ENCODE results near the gene MAD2L2.

Gene MAD2L2

DNA sequence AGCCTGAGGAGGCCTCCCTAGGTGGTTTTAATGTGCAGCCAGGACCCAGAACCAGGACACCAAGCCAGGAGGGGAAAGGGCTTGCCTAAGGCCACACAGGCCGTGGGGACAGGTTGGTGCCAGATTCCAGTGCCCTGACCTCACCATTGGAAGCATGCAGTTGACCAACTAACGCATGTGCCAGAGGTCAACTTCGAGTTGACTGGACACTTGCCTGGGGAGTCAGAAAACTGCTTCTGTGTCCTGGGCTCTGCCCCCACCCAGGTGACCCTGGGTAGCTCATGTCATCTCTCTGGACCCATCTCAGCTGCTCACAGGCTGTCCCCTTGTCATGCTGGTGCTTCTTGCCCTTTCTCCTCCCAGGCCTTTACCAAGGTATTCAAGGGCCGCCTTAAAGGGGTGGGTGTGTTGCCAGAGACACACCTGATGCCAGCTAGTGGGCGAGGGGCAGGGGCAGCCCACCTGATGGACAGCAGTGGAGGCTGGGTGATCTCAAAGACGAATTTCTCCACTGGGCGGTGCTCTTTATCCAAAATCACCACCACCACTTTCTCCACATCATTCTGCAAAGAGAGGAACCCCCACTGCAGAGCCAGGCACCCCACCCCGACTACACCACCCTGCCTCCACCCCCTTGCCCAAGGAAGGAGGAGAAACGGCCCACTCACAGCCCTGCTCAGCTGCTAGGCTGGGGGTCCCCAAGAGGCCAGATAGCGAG, 4.4 kb downstream of the MAD2L2 start:
- H3K36me3 ChIP-seq (ENCODE audit: insufficient read depth, low read length): peaks cover 20% of the 10 kb centered on the region
- H3K4me3 ChIP-seq (ENCODE audit: low read depth in 1 of 2, low read length in 2 of 2): no peak overlapping the region

DNA sequence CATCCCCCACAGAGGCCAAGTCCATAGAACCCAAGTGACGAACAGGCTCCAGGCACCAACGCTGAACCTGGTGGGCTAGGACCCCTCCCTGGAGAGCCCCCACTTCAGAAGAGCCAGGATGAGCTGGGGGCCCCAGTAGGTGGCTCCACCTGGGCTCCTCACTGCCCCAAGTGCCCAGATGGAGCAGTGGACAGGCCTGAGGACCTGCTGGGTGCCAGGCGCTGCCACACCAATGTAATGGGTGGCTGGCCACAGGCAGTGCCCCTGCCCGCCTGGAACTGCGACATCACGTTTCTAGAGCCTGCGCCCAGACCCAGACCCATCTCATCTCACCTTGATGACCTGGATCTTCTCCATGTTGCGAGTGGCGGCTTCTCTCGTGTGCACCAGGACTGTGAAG, 5.6 kb downstream of the MAD2L2 start:
- H3K36me3 ChIP-seq (ENCODE audit: insufficient read depth, low read length): peaks cover 20% of the 10 kb centered on the region
- no peak overlapping the region for H3K4me3 ChIP-seq (ENCODE audit: low read depth in 1 of 2, low read length in 2 of 2)
- no peaks in the 10 kb centered on the region for H3K9me3 ChIP-seq (ENCODE audit: low read length)
- no peak overlapping the region for H3K27ac ChIP-seq (ENCODE audit: low read depth, low read length)
- no peak overlapping the region for H3K9ac ChIP-seq (ENCODE audit: low read length)
- H3K27me3 ChIP-seq (ENCODE audit: control insufficient read depth in 1 of 2, insufficient read depth in 2 of 2, low read length in 2 of 2): no peaks in the 10 kb centered on the region
- H3K4me1 ChIP-seq (ENCODE audit: insufficient read depth, low read length): peaks cover 3% of the 10 kb centered on the region

More for the DNA sequence above, 4.4 kb downstream of the MAD2L2 start:
- H3K27me3 ChIP-seq (ENCODE audit: control insufficient read depth in 1 of 2, insufficient read depth in 2 of 2, low read length in 2 of 2): no peaks in the 10 kb centered on the region
- H3K27ac ChIP-seq (ENCODE audit: low read depth, low read length): no peak overlapping the region
- no peaks in the 10 kb centered on the region for H3K9me3 ChIP-seq (ENCODE audit: low read length)
- no peak overlapping the region for H3K9ac ChIP-seq (ENCODE audit: low read length)
- H3K4me1 ChIP-seq (ENCODE audit: insufficient read depth, low read length): peaks cover 4% of the 10 kb centered on the region

DNA sequence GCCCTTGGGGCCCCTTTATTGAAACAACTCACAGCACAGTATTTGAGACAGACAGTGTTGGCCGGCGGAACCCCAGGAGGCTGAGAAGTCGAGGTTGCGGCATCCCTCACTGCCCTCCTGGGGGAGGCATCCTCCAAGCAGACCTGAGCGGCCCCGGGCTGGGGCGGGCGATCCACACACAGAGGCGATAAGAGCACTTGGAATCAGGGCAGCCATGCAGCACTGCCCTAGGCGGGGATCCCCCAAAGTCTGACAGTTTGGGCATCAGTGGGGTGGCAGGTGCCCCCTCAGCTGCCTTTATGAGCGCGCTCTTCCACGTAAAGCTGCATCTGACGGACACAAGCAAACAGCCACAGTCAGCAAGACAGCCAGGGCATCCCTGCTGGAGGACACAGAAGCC, 6.5 kb downstream of the MAD2L2 start:
- H3K27ac ChIP-seq (ENCODE audit: low read depth, low read length): no peak overlapping the region
- no peaks in the 10 kb centered on the region for H3K27me3 ChIP-seq (ENCODE audit: control insufficient read depth in 1 of 2, insufficient read depth in 2 of 2, low read length in 2 of 2)
- H3K36me3 ChIP-seq (ENCODE audit: insufficient read depth, low read length): peaks cover 20% of the 10 kb centered on the region
- H3K9me3 ChIP-seq (ENCODE audit: low read length): no peaks in the 10 kb centered on the region
- H3K4me3 ChIP-seq (ENCODE audit: low read depth in 1 of 2, low read length in 2 of 2): no peak overlapping the region
- no peak overlapping the region for H3K9ac ChIP-seq (ENCODE audit: low read length)
- no peaks in the 10 kb centered on the region for H3K4me1 ChIP-seq (ENCODE audit: insufficient read depth, low read length)

DNA sequence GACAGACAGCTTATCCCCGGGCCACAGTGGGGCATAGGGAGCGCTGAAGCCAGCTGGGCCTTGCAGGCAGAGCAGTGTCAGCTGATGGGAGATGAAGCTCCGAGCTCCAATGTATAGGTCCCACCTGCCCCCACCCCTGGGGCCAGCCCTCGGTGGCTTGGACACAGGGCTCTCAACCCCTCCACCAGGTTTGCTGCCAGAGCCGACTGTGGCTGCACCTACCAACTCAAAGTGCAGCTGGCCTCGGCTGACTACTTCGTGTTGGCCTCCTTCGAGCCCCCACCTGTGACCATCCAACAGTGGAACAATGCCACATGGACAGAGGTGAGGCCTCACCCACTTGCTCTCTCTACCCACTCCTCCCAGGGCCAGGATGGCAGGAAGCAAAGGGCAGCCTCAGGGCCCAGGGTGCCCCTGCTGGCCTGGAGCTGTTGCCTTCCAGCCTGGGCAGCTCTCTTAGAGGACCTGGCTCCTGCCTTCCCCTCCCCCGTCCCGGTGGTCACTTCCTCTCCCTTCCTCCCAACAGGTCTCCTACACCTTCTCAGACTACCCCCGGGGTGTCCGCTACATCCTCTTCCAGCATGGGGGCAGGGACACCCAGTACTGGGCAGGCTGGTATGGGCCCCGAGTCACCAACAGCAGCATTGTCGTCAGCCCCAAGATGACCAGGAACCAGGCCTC, 7.7 kb downstream of the MAD2L2 start:
- no peak overlapping the region for H3K27ac ChIP-seq (ENCODE audit: low read depth, low read length)
- no peaks in the 10 kb centered on the region for H3K9me3 ChIP-seq (ENCODE audit: low read length)
- no peak overlapping the region for H3K9ac ChIP-seq (ENCODE audit: low read length)
- no peaks in the 10 kb centered on the region for H3K27me3 ChIP-seq (ENCODE audit: control insufficient read depth in 1 of 2, insufficient read depth in 2 of 2, low read length in 2 of 2)
- no peak overlapping the region for H3K4me3 ChIP-seq (ENCODE audit: low read depth in 1 of 2, low read length in 2 of 2)
- peaks cover 20% of the 10 kb centered on the region for H3K36me3 ChIP-seq (ENCODE audit: insufficient read depth, low read length)
- H3K4me1 ChIP-seq (ENCODE audit: insufficient read depth, low read length): no peaks in the 10 kb centered on the region

DNA sequence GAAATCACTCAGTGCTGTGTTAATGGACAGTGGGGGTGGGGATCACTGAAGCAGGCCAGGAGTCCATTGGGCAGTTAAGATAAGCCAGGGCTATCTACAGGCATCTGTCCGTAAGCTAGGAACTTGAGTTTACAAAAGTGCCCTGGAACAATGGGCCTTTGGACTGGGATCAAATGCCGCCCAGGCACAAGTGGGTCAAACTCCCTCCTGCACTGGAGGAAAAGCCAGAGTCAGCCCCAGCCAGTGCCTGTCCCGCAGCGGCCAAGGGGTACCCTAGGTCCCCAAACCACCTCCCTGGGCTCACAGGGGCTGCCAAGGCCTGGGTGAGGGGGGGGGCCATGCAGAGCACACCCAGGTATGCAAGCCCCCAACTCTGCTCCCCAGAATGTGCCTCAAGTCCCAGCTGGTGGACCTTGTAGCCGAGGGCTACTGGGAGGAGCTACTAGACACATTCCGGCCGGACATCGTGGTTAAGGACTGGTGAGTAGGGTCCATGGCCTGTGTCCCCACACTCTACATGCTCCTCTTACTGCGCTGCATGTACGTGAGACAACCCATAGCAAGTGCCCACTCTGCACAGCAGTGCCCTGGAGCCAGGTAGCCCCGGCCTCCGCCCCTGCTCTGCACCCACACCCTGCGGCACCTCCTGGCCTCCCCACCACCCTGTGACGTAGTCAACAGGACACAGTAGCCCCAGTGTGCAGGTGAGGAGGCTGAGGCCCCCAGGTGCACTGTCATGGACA, 9.2 kb downstream of the MAD2L2 start:
- H3K9me3 ChIP-seq (ENCODE audit: low read length): no peaks in the 10 kb centered on the region
- H3K27ac ChIP-seq (ENCODE audit: low read depth, low read length): no peak overlapping the region
- peaks cover 20% of the 10 kb centered on the region for H3K36me3 ChIP-seq (ENCODE audit: insufficient read depth, low read length)
- H3K4me1 ChIP-seq (ENCODE audit: insufficient read depth, low read length): no peaks in the 10 kb centered on the region
- H3K4me3 ChIP-seq (ENCODE audit: low read depth in 1 of 2, low read length in 2 of 2): no peak overlapping the region
- H3K9ac ChIP-seq (ENCODE audit: low read length): no peak overlapping the region
- no peaks in the 10 kb centered on the region for H3K27me3 ChIP-seq (ENCODE audit: control insufficient read depth in 1 of 2, insufficient read depth in 2 of 2, low read length in 2 of 2)

DNA sequence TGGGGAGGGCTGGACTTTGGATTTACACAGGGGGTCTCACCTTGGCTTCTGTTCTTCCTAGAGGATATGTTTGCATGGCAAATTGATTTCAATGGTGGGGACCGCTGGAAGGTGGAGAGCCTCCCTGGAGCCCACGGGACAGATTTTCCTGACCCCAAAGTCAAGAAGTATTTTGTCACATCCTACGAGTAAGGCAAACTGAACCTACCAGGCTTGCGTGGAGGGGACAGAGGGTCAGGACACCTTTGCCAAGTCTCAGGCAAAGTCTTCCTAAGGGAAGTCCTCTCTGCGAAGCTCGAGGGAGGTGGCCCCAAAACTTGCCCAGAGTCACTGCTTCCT, 9.8 kb downstream of the MAD2L2 start:
- H3K4me3 ChIP-seq (ENCODE audit: low read depth in 1 of 2, low read length in 2 of 2): no peak overlapping the region
- no peaks in the 10 kb centered on the region for H3K9me3 ChIP-seq (ENCODE audit: low read length)
- H3K36me3 ChIP-seq (ENCODE audit: insufficient read depth, low read length): peaks cover 19% of the 10 kb centered on the region
- no peak overlapping the region for H3K9ac ChIP-seq (ENCODE audit: low read length)
- H3K27me3 ChIP-seq (ENCODE audit: control insufficient read depth in 1 of 2, insufficient read depth in 2 of 2, low read length in 2 of 2): no peaks in the 10 kb centered on the region
- H3K27ac ChIP-seq (ENCODE audit: low read depth, low read length): no peak overlapping the region
- H3K4me1 ChIP-seq (ENCODE audit: insufficient read depth, low read length): no peaks in the 10 kb centered on the region

DNA sequence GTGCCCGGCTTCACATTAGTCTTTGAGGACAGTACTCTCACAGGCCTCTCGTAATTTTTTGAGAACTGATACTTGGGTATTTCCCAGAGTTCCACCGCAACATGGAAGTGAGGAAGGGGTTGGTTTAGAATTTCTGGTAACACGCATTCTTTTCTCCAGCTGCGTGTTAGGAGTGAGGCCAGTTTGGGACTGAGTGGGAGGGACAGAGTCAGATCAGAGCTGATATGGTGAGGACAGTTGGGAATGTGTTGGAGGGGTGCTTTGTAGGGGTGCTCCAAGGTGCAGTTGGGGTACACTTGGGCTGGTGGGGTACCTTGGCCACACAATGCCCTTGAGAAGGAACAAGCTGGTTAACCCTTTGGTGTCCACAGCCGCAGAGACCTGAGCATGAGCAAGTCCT, 10.2 kb downstream of the MAD2L2 start:
- no peak overlapping the region for H3K9ac ChIP-seq (ENCODE audit: low read length)
- H3K36me3 ChIP-seq (ENCODE audit: insufficient read depth, low read length): peaks cover 14% of the 10 kb centered on the region
- no peaks in the 10 kb centered on the region for H3K27me3 ChIP-seq (ENCODE audit: control insufficient read depth in 1 of 2, insufficient read depth in 2 of 2, low read length in 2 of 2)
- H3K27ac ChIP-seq (ENCODE audit: low read depth, low read length): no peak overlapping the region
- H3K4me1 ChIP-seq (ENCODE audit: insufficient read depth, low read length): no peaks in the 10 kb centered on the region
- H3K4me3 ChIP-seq (ENCODE audit: low read depth in 1 of 2, low read length in 2 of 2): no peak overlapping the region
- H3K9me3 ChIP-seq (ENCODE audit: low read length): no peaks in the 10 kb centered on the region

DNA sequence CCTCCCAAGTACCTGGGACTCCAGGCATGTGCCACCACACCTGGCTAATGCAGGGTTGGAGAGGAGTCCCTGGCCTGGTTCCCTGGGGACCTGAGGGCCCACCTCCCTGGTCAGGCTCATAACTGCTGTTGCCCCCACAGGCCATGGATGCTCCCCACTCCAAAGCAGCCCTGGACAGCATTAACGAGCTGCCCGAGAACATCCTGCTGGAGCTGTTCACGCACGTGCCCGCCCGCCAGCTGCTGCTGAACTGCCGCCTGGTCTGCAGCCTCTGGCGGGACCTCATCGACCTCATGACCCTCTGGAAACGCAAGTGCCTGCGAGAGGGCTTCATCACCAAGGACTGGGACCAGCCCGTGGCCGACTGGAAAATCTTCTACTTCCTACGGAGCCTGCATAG, 12.4 kb downstream of the MAD2L2 start:
- no peaks in the 10 kb centered on the region for H3K36me3 ChIP-seq (ENCODE audit: insufficient read depth, low read length)
- no peak overlapping the region for H3K4me3 ChIP-seq (ENCODE audit: low read depth in 1 of 2, low read length in 2 of 2)
- H3K27ac ChIP-seq (ENCODE audit: low read depth, low read length): no peak overlapping the region
- no peaks in the 10 kb centered on the region for H3K4me1 ChIP-seq (ENCODE audit: insufficient read depth, low read length)
- H3K9ac ChIP-seq (ENCODE audit: low read length): no peak overlapping the region
- H3K9me3 ChIP-seq (ENCODE audit: low read length): no peaks in the 10 kb centered on the region
- H3K27me3 ChIP-seq (ENCODE audit: control insufficient read depth in 1 of 2, insufficient read depth in 2 of 2, low read length in 2 of 2): no peaks in the 10 kb centered on the region

DNA sequence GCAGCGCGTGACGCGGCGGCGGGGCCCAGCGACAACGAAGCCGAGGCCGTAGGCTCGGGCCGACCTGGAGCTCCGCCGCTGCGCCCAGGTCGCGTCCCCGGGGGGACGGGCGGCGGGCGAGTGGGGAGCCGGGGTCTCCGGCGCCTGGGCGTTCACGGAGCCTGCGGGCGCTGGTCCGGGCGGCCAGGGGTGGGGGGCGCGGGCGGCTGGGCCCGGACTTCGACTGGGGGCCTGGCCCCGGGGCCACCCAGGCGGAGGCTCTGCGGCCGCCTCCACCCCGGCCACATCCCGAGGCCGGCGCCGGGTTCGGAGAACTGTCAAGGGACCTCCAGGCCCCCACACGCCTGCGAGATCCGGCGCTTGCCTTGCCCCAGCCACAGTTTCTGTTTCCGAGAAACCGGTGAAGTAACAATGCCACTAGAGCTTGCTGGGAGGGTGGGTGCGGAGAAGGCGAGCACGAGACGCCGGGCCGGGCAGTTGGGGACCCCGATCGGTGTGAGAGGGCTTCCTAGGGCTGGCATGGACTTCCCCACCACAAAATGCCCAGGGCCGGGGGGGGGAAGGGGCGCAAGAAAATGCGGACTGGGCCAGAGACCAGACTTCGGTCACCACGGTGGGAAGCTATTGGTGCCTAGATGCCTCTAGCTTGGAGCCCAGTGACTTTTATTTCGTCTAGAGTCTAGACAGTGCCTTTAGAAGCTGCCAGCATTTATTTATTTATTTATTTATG, 16.4 kb downstream of the MAD2L2 start:
- Histone ChIP-seq H3K9me3 (ENCODE audit: low read length) (no peaks in the 10 kb centered on the region), H3K27me3 (ENCODE audit: control insufficient read depth in 1 of 2, insufficient read depth in 2 of 2, low read length in 2 of 2) (no peaks in the 10 kb centered on the region), H3K4me3 (ENCODE audit: low read depth in 1 of 2, low read length in 2 of 2) (peak overlapping the region; percentile 49 to 56), H3K4me1 (ENCODE audit: insufficient read depth, low read length) (no peaks in the 10 kb centered on the region), H3K9ac (ENCODE audit: low read length) (no peak overlapping the region), H3K27ac (ENCODE audit: low read depth, low read length) (peak overlapping the region; percentile 68), H3K36me3 (ENCODE audit: insufficient read depth, low read length) (peaks cover 11% of the 10 kb centered on the region)

DNA sequence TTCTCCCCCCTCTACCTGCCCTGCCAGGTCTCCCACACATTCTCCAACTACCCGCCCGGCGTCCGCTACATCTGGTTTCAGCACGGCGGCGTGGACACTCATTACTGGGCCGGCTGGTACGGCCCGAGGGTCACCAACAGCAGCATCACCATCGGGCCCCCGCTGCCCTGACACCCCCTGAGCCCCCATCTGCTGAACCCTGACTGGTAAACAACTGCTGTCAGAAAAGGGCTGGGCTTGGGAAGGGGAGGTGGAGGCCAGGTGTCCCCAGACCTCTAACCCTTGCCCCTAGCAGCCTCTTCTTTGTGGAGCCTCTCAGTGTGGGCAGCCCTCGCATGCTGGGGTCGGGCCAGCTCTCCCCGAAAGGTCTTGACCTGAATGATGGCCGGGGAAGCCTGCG, 19.8 kb downstream of the MAD2L2 start:
- Histone ChIP-seq H3K27ac (ENCODE audit: low read depth, low read length) (no peak overlapping the region), H3K9me3 (ENCODE audit: low read length) (no peaks in the 10 kb centered on the region), H3K27me3 (ENCODE audit: control insufficient read depth in 1 of 2, insufficient read depth in 2 of 2, low read length in 2 of 2) (no peaks in the 10 kb centered on the region), H3K4me1 (ENCODE audit: insufficient read depth, low read length) (no peaks in the 10 kb centered on the region), H3K4me3 (ENCODE audit: low read depth in 1 of 2, low read length in 2 of 2) (no peak overlapping the region), H3K9ac (ENCODE audit: low read length) (no peak overlapping the region), H3K36me3 (ENCODE audit: insufficient read depth, low read length) (peaks cover 16% of the 10 kb centered on the region)

DNA sequence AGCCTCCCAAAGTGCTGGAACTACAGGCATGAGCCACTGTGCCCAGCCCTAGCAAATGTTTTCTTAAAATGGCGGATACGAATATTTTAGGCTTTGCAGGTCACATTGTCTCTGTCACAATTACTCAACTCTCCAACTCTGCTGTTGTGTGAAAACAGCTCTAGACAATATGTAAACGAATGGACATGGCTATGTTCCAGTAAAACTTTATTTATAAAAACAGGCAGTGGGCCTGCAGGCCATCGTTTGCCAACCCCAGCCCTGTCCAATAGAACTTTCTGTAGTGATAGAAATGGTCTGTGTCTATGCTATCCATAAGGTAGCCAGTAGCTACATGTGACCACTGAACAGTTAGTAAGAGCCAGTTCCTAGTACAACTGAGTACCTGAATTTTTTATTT, 21.2 kb downstream of the MAD2L2 start:
- no peak overlapping the region for H3K9ac ChIP-seq (ENCODE audit: low read length)
- H3K27me3 ChIP-seq (ENCODE audit: control insufficient read depth in 1 of 2, insufficient read depth in 2 of 2, low read length in 2 of 2): no peaks in the 10 kb centered on the region
- H3K9me3 ChIP-seq (ENCODE audit: low read length): no peaks in the 10 kb centered on the region
- H3K36me3 ChIP-seq (ENCODE audit: insufficient read depth, low read length): peaks cover 16% of the 10 kb centered on the region
- no peak overlapping the region for H3K4me3 ChIP-seq (ENCODE audit: low read depth in 1 of 2, low read length in 2 of 2)
- peaks cover 9% of the 10 kb centered on the region for H3K4me1 ChIP-seq (ENCODE audit: insufficient read depth, low read length)
- H3K27ac ChIP-seq (ENCODE audit: low read depth, low read length): no peak overlapping the region

Data from muscle layer of colon (tissue), 2 donors.